HepG2 (cell line): Measurements from ENCODE around the gene UBE2QL1. TPM values are rescaled to one million over a fixed set of nuclear protein-coding genes. Genes with fewer than 3 reads are reported as not detected.

Experiments
- ATAC-seq: fragments of 200-7000 bp; cut with Tn5 transposase; 3 replicates; pipeline ENCODE4 v1.9.1; 2020; ENCODE audit warnings: mild to moderate bottlenecking, moderate library complexity
- BruUV-seq: library from RNA; stranded (reverse); fragments of 400-500 nt; replicated peaks from 2 replicates; lab custom pipeline; 2021; lab: Mats Ljungman, UMichigan
- CTCF ChIA-PET: fragments of 300-600 bp; formaldehyde crosslinking; extraction: SDS; loops from one replicate; lab custom pipeline; 2021; ENCODE audit warnings: low total read pairs, inconsistent platforms, low intra/inter-chr PET ratio; lab: Yijun Ruan, JAX
- POLR2A ChIA-PET: fragments of 350-600 bp; sonication (Branson Sonifier 250); formaldehyde crosslinking; loops from one replicate; lab custom pipeline; 2020; ENCODE audit warnings: antibody characterized with exemption, inconsistent platforms; lab: Yijun Ruan, JAX
- DNase-seq: peaks from one replicate; pipeline ENCODE4 v3.0.0-alpha.2; 2015; ENCODE audit warnings: low spot score
- FAIRE-seq: peaks from 3 replicates; lab custom pipeline; 2011; peaks lifted over from hg19 to GRCh38; lab: Jason Lieb, UNC
- H2AFZ ChIP-seq: one replicate; pipeline ENCODE4 v1.6.1; 2011; ENCODE audit warnings: low read length, inconsistent platforms
- H3K27ac ChIP-seq: fragments of 300-600 bp; 3 replicates; pipeline ENCODE4 v1.8.0; 2011; ENCODE audit warnings: mixed run types, mild to moderate bottlenecking, mixed read lengths, low read length, inconsistent platforms; ENCODE audit not compliant: insufficient read depth; ENCODE audit errors: extremely low read length
- H3K27me3 ChIP-seq, 2 experiments: fragments of 200-600 bp in 1 of 2; 2 replicates in 1 of 2; 3 replicates in 1 of 2; pipeline versions ENCODE4 v1.6.0 to v1.8.0; 2011; ENCODE audit warnings: low read length in 2 of 2, mild to moderate bottlenecking in 2 of 2, moderate library complexity in 2 of 2, inconsistent platforms in 1 of 2; ENCODE audit not compliant: insufficient read depth in 2 of 2, control insufficient read depth in 1 of 2
- H3K36me3 ChIP-seq, 2 experiments: fragments of 200-600 bp in 1 of 2; replicated peaks in 1 of 2; 2 replicates in 1 of 2; 3 replicates in 1 of 2; pipeline versions ENCODE4 v1.5.1 to v1.8.0; 2011; ENCODE audit warnings: low read length in 2 of 2, inconsistent platforms in 1 of 2; ENCODE audit not compliant: insufficient read depth in 2 of 2, control insufficient read depth in 1 of 2
- H3K4me1 ChIP-seq: 2 replicates; pipeline ENCODE4 v1.5.1; 2012; ENCODE audit warnings: low read length, inconsistent platforms; ENCODE audit not compliant: insufficient read depth
- H3K4me2 ChIP-seq: 2 replicates; pipeline ENCODE4 v1.6.0; 2011; ENCODE audit warnings: low read depth, low read length, inconsistent platforms
- H3K4me3 ChIP-seq, 3 experiments: fragments of 200-600 bp in 1 of 3; sonication (generic), shearing (Covaris generic) in 1 of 3; replicated peaks in 1 of 3; 2 replicates each; pipeline ENCODE4 v1.5.1; 2011 to 2016; ENCODE audit warnings: low read length in 3 of 3, inconsistent platforms in 2 of 3, low read depth in 2 of 3, mild to moderate bottlenecking in 2 of 3, control low read depth in 1 of 3, mixed read lengths in 1 of 3; ENCODE audit not compliant: insufficient read depth in 1 of 3
- H3K79me2 ChIP-seq: one replicate; pipeline ENCODE4 v1.6.1; 2011; ENCODE audit warnings: low read length, inconsistent platforms; ENCODE audit not compliant: insufficient read depth
- H3K9ac ChIP-seq: 2 replicates; pipeline ENCODE4 v1.6.0; 2011; ENCODE audit warnings: mild to moderate bottlenecking, low read depth, low read length, inconsistent platforms; ENCODE audit not compliant: insufficient read depth
- H3K9me3 ChIP-seq: 2 replicates; pipeline ENCODE4 v1.5.1; 2012; ENCODE audit warnings: mild to moderate bottlenecking, low read length
- H4K20me1 ChIP-seq: 2 replicates; pipeline ENCODE4 v1.6.0; 2011; ENCODE audit warnings: inconsistent platforms, mild to moderate bottlenecking, low read length, moderate library complexity; ENCODE audit not compliant: insufficient read depth
- ERF ChIP-seq: IDR thresholded peaks from 2 replicates; pipeline ENCODE4 v1.6.1; 2018; ENCODE audit warnings: missing biosample characterization, missing genetic modification reagents
- GMEB1 ChIP-seq: sonication (generic); formaldehyde crosslinking; IDR thresholded peaks from 2 replicates; pipeline ENCODE4 v1.5.1; 2020; ENCODE audit warnings: missing genetic modification reagents, mild to moderate bottlenecking, borderline replicate concordance
- HNF1A ChIP-seq, 2 experiments: sonication (generic) in 1 of 2; formaldehyde crosslinking in 1 of 2; IDR thresholded peaks; 2 replicates each; pipeline versions ENCODE4 v1.4.0 to v1.6.1; 2016 to 2020; ENCODE audit warnings: borderline replicate concordance in 1 of 2, low read depth in 1 of 2, mild to moderate bottlenecking in 1 of 2, missing genetic modification reagents in 1 of 2
- IRF2 ChIP-seq: IDR thresholded peaks from 2 replicates; pipeline ENCODE4 v1.6.1; 2018; ENCODE audit warnings: missing genetic modification reagents, missing compliant biosample characterization
- JUND ChIP-seq: sonication (generic); formaldehyde crosslinking; IDR thresholded peaks from 2 replicates; pipeline ENCODE4 v1.8.0; 2022; ENCODE audit warnings: mild to moderate bottlenecking, missing genetic modification reagents
- KDM3A ChIP-seq: IDR thresholded peaks from 2 replicates; pipeline ENCODE4 v1.6.1; 2018; ENCODE audit warnings: low read depth, missing compliant biosample characterization
- NFE2L1 ChIP-seq: sonication (generic); formaldehyde crosslinking; IDR thresholded peaks from 2 replicates; pipeline ENCODE4 v1.4.0; 2020; ENCODE audit warnings: missing genetic modification reagents, mild to moderate bottlenecking, borderline replicate concordance
- NFE2L2 ChIP-seq: fragments of 150-350 bp; IDR thresholded peaks from 2 replicates; pipeline ENCODE4 v1.6.1; 2014; ENCODE audit warnings: low read length
- POLR2AphosphoS2 ChIP-seq: IDR thresholded peaks from 2 replicates; pipeline ENCODE4 v1.6.1; 2011; ENCODE audit warnings: low read depth, low read length, improper control_type of control experiment
- RELA ChIP-seq: sonication (generic); formaldehyde crosslinking; IDR thresholded peaks from 2 replicates; pipeline ENCODE4 v1.4.0; 2020; ENCODE audit warnings: missing genetic modification reagents
- SMAD3 ChIP-seq: sonication (generic); formaldehyde crosslinking; IDR thresholded peaks from 2 replicates; pipeline ENCODE4 v1.4.0; 2020; ENCODE audit warnings: missing genetic modification reagents
- SRSF1 ChIP-seq: fragments of 200-400 bp; formaldehyde crosslinking; optimal IDR thresholded peaks from 2 replicates; pipeline ENCODE3; 2017; ENCODE audit warnings: mild to moderate bottlenecking, low read depth, low read length, moderate library complexity
- XRCC5 ChIP-seq: fragments of 200-400 bp; formaldehyde crosslinking; optimal IDR thresholded peaks from 2 replicates; pipeline ENCODE3; 2017; ENCODE audit warnings: mild to moderate bottlenecking, low read length
- ZBTB2 ChIP-seq: sonication (generic); formaldehyde crosslinking; IDR thresholded peaks from 2 replicates; pipeline ENCODE4 v1.8.0; 2022; ENCODE audit warnings: low read depth, missing genetic modification reagents
- ZEB1 ChIP-seq: IDR thresholded peaks from 2 replicates; pipeline ENCODE4 v1.6.1; 2012; ENCODE audit warnings: mild to moderate bottlenecking, low read depth, inconsistent platforms; ENCODE audit not compliant: insufficient replicate concordance
- ZNF414 ChIP-seq: sonication (generic); formaldehyde crosslinking; IDR thresholded peaks from 2 replicates; pipeline ENCODE4 v1.5.0; 2020; ENCODE audit warnings: missing genetic modification reagents
- ZNF431 ChIP-seq: sonication (generic); formaldehyde crosslinking; IDR thresholded peaks from 2 replicates; pipeline ENCODE4 v1.9.0; 2022; ENCODE audit warnings: missing genetic modification reagents, low read depth, mild to moderate bottlenecking, borderline replicate concordance
- ZNF614 ChIP-seq: IDR thresholded peaks from 2 replicates; pipeline ENCODE4 v1.6.1; 2018; ENCODE audit warnings: missing biosample characterization, missing genetic modification reagents, inconsistent platforms, borderline replicate concordance
- WGBS: methylation state at CpG from one replicate; pipeline ENCODE4 v1.1.6; 2017; ENCODE audit warnings: low lambda C conversion rate; 5-methylcytosine and 5-hydroxymethylcytosine counted together
- in situ Hi-C: cut with HindIII; loops from 2 replicates; pipeline ENCODE4 v1.10.0; 2017; ENCODE audit warnings: low pct_unique_long_range_greater_than_20kb; ENCODE audit not compliant: extremely low pct_ligation_motif_present
- intact Hi-C: fragments of 100-400 bp; cut with micrococcal nuclease; formaldehyde crosslinking; loops from one replicate; pipeline ENCODE4 v1.10.0; 2022; ENCODE audit not compliant: unreplicated experiment
- polyA plus RNA-seq, 8 experiments: library from polyadenylated mRNA; depleted of rRNA in 3 of 8; stranded (reverse) in 7 of 8; unstranded in 1 of 8; fragments of >200 nt; fragmentation: Illumina TruSeq in 4 of 8; extraction: Trizol in 4 of 8; gene quantifications; 2 replicates each; pipeline versions ENCODE4 v1.2.1 to v1.2.3, GENCODE V29; 2011 to 2016; ENCODE audit warnings: low read depth in 4 of 8, missing spikeins in 1 of 8, mixed read lengths in 1 of 8; ENCODE audit not compliant: insufficient read depth in 1 of 8
- total RNA-seq, 5 experiments: library from RNA; depleted of rRNA; stranded (reverse); fragments of >200 nt; fragmentation: Illumina TruSeq; extraction: Trizol; gene quantifications; 2 replicates each; pipeline ENCODE4 v1.2.3, GENCODE V29; 2016; ENCODE audit warnings: low read depth in 1 of 5

The UBE2QL1 gene
- total and polyA plus RNA-seq, 2 of the 13 experiments (the other 11 are each of a cell fraction or from before 2014, with no cell fraction given) = not detected

- ChIA-PET CTCF (no interaction called here), POLR2A (no interaction called here)
- H3K27me3 ChIP-seq = peaks cover 0 to 26% of the 10 kb centered on the region in 2 experiments; a peak in 2 of 5 replicates
- intact Hi-C loops (no loop called here), in situ Hi-C loops (no loop called here)
- H2AFZ ChIP-seq = no peak overlapping the region
- H3K4me3 ChIP-seq = no peak overlapping the region
- FAIRE-seq (no peak), ATAC-seq (no peak), DNase-seq (no peak)
- no peaks in the 10 kb centered on the region for H3K36me3 ChIP-seq
- no TSS peak for BruUV-seq
- 34% methylated on average over 8 of the region's 9 CpGs for WGBS
- TF ChIP-seq ZNF614 (CRISPR knock-in tag) (no peak), KDM3A (CRISPR knock-in tag) (no peak), SRSF1 (no peak), SMAD3 (CRISPR knock-in tag) (no peak), ERF (CRISPR knock-in tag) (no peak), ZBTB2 (CRISPR knock-in tag) (no peak), GMEB1 (CRISPR knock-in tag) (no peak), NFE2L2 (no peak), ZNF414 (CRISPR knock-in tag) (no peak), XRCC5 (no peak), JUND (CRISPR knock-in tag) (no peak), ZEB1 (no peak), POLR2AphosphoS2 (no peak), IRF2 (no peak), NFE2L1 (CRISPR knock-in tag) (no peak), ZNF431 (CRISPR knock-in tag) (no peak), RELA (CRISPR knock-in tag) (no peak), HNF1A (IDR thresholded peaks at IDR 0.05; ENCODE audit: low read depth) (no peak), HNF1A (CRISPR knock-in tag; IDR thresholded peaks at IDR 0.05; ENCODE audit: borderline replicate concordance) (no peak)
- no peak overlapping the region for H3K4me2 ChIP-seq
- H3K27ac ChIP-seq = no peak overlapping the region
- H3K79me2 ChIP-seq = no peaks in the 10 kb centered on the region
- H4K20me1 ChIP-seq = no peaks in the 10 kb centered on the region
- no peak overlapping the region for H3K9ac ChIP-seq
- H3K9me3 ChIP-seq = no peaks in the 10 kb centered on the region
- H3K4me1 ChIP-seq = peaks cover 7% of the 10 kb centered on the region
These were observed 41.6 kb downstream of the UBE2QL1 start for GRCh38 chr5:6490246-6490645.
